ENCODE data around the gene CAMSAP1.
"Not testable (repeated sequence)": the region's sequence is repeated elsewhere in the genome, so short reads cannot be mapped to it uniquely, and the experiment has no call there.

The CAMSAP1 gene

DNA sequence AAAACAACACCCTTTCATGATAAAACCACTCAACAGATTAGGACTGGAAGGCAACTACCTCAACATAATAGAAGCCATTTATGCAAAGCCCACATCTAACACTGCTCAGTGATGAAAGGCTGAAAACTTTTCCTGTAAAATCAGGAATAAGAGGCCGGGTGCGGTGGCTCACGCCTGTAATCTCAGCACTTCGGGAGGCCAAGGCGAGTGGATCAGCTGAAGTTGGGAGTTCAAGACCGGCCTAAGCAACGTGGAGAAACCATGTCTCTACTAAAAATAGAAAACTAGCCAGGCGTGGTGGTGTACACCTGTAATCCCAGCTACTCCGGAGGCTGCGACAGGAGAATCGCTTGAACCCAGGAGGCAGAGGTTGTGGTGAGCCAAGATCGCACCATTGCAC is 8.9 kb upstream of the CAMSAP1 start:
- not testable (repeated sequence) for H3K14ac ChIP-seq (ENCODE audit: low read length); H4K91ac ChIP-seq (ENCODE audit: low read depth, low read length, poor library complexity); H3K4me2 ChIP-seq (ENCODE audit: insufficient read depth, low read length, poor library complexity, severe bottlenecking); H3K4me3 ChIP-seq (ENCODE audit: low read length in 2 of 2); H2BK5ac ChIP-seq (ENCODE audit: low read length); H2AFZ ChIP-seq (ENCODE audit: low read length); H3K4me1 ChIP-seq (ENCODE audit: control insufficient read depth in 2 of 2, insufficient read depth in 1 of 2, low read depth in 1 of 2, low read length in 2 of 2); H3K9ac ChIP-seq (ENCODE audit: low read depth, low read length, poor library complexity); H3K79me1 ChIP-seq (ENCODE audit: low read depth, low read length); H3K23ac ChIP-seq (ENCODE audit: low read depth, low read length, poor library complexity); H3K27ac ChIP-seq (replicated peaks; ENCODE audit: low read length); H4K8ac ChIP-seq (ENCODE audit: low read depth, low read length); H2BK15ac ChIP-seq (ENCODE audit: low read length); H3K27me3 ChIP-seq (ENCODE audit: control insufficient read depth in 3 of 3, insufficient read depth in 3 of 3, low read depth in 1 of 3, low read length in 3 of 3); DNase-seq (ENCODE audit: low spot score); H2BK12ac ChIP-seq (ENCODE audit: low read length); H3K18ac ChIP-seq (ENCODE audit: low read length); H2BK120ac ChIP-seq (ENCODE audit: low read depth, low read length); H3K4ac ChIP-seq (ENCODE audit: low read length); H2AK5ac ChIP-seq (ENCODE audit: low read depth, low read length)
- WGBS, 2 donors (ENCODE audit: extremely low coverage in 2 of 2, insufficient read length in 2 of 2, insufficient replicate concordance in 1 of 2): no CpG with 5 or more reads among the region's 12 CpGs
- peaks cover 49 to 73% of the 10 kb centered on the region in 2 donors for H3K9me3 ChIP-seq (replicated peaks in 1 of 2; ENCODE audit: control insufficient read depth in 2 of 2, insufficient read depth in 1 of 2, low read depth in 1 of 2, low read length in 2 of 2)
- peaks cover 31 to 55% of the 10 kb centered on the region in 2 donors for H3K36me3 ChIP-seq (replicated peaks in 1 of 2; ENCODE audit: control insufficient read depth in 2 of 2, insufficient read depth in 2 of 2, low read length in 2 of 2)

DNA sequence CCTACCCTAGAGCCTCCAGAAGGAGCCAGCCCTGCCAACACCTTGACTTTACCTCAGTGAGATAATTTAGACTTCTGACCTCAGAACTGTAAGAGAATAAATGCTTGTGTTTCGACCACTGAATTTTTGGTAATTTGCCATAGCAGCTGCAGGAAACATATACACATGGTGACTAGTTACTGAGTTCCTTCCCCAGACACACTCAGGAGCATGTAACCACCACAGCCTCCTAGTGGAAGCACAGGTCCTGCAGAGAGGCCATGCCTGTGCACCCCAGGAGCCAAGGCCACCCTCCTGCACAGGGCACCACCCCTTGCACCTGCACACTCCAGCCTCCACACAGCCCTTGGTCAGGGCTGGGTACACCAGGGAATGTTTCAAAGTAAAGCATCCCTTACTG is 7.6 kb upstream of the CAMSAP1 start:
- Histone ChIP-seq H2BK12ac (ENCODE audit: low read length) (no peak overlapping the region), H2BK120ac (ENCODE audit: low read depth, low read length) (no peak overlapping the region), H2AK5ac (ENCODE audit: low read depth, low read length) (no peak overlapping the region), H3K79me1 (ENCODE audit: low read depth, low read length) (no peaks in the 10 kb centered on the region), H2BK15ac (ENCODE audit: low read length) (no peak overlapping the region), H4K91ac (ENCODE audit: low read depth, low read length, poor library complexity) (no peak overlapping the region), H3K18ac (ENCODE audit: low read length) (no peak overlapping the region), H3K23ac (ENCODE audit: low read depth, low read length, poor library complexity) (no peak overlapping the region), H3K9me3 (replicated peaks in 1 of 2; ENCODE audit: control insufficient read depth in 2 of 2, insufficient read depth in 1 of 2, low read depth in 1 of 2, low read length in 2 of 2) (peaks cover 46 to 86% of the 10 kb centered on the region in 2 donors), H3K27ac (replicated peaks; ENCODE audit: low read length) (no peak overlapping the region), H3K27me3 (ENCODE audit: control insufficient read depth in 3 of 3, insufficient read depth in 3 of 3, low read depth in 1 of 3, low read length in 3 of 3) (no peaks in the 10 kb centered on the region), H3K4me3 (ENCODE audit: low read length in 2 of 2) (no peak overlapping the region), H2AFZ (ENCODE audit: low read length) (no peak overlapping the region), H3K4me2 (ENCODE audit: insufficient read depth, low read length, poor library complexity, severe bottlenecking) (no peak overlapping the region), H4K8ac (ENCODE audit: low read depth, low read length) (no peak overlapping the region), H3K4ac (ENCODE audit: low read length) (no peak overlapping the region), H3K36me3 (replicated peaks in 1 of 2; ENCODE audit: control insufficient read depth in 2 of 2, insufficient read depth in 2 of 2, low read length in 2 of 2) (peaks cover 36 to 68% of the 10 kb centered on the region in 2 donors), H2BK5ac (ENCODE audit: low read length) (no peak overlapping the region), H3K14ac (ENCODE audit: low read length) (no peak overlapping the region), H3K9ac (ENCODE audit: low read depth, low read length, poor library complexity) (no peak overlapping the region), H3K4me1 (ENCODE audit: control insufficient read depth in 2 of 2, insufficient read depth in 1 of 2, low read depth in 1 of 2, low read length in 2 of 2) (no peaks in the 10 kb centered on the region)
- no peak for DNase-seq (ENCODE audit: low spot score)
- no CpG with 5 or more reads among the region's 1 CpG for WGBS, 2 donors (ENCODE audit: extremely low coverage in 2 of 2, insufficient read length in 2 of 2, insufficient replicate concordance in 1 of 2)

GRCh38 chr9:135911233-135911632 is 3.9 kb upstream of the CAMSAP1 start:
- not testable (repeated sequence) for H3K79me1 ChIP-seq (ENCODE audit: low read depth, low read length); H2BK120ac ChIP-seq (ENCODE audit: low read depth, low read length); H3K9ac ChIP-seq (ENCODE audit: low read depth, low read length, poor library complexity); DNase-seq (ENCODE audit: low spot score); H2BK12ac ChIP-seq (ENCODE audit: low read length); H3K23ac ChIP-seq (ENCODE audit: low read depth, low read length, poor library complexity); H4K91ac ChIP-seq (ENCODE audit: low read depth, low read length, poor library complexity); H2BK5ac ChIP-seq (ENCODE audit: low read length); H3K27ac ChIP-seq (replicated peaks; ENCODE audit: low read length); H3K4me2 ChIP-seq (ENCODE audit: insufficient read depth, low read length, poor library complexity, severe bottlenecking); H3K18ac ChIP-seq (ENCODE audit: low read length); H3K4me3 ChIP-seq (ENCODE audit: low read length in 2 of 2); H3K14ac ChIP-seq (ENCODE audit: low read length); H3K4me1 ChIP-seq (ENCODE audit: control insufficient read depth in 2 of 2, insufficient read depth in 1 of 2, low read depth in 1 of 2, low read length in 2 of 2); H3K4ac ChIP-seq (ENCODE audit: low read length); H2AFZ ChIP-seq (ENCODE audit: low read length); H3K27me3 ChIP-seq (ENCODE audit: control insufficient read depth in 3 of 3, insufficient read depth in 3 of 3, low read depth in 1 of 3, low read length in 3 of 3); H2AK5ac ChIP-seq (ENCODE audit: low read depth, low read length); H4K8ac ChIP-seq (ENCODE audit: low read depth, low read length); H2BK15ac ChIP-seq (ENCODE audit: low read length)
- Histone ChIP-seq H3K9me3 (replicated peaks in 1 of 2; ENCODE audit: control insufficient read depth in 2 of 2, insufficient read depth in 1 of 2, low read depth in 1 of 2, low read length in 2 of 2) (peaks cover 34 to 61% of the 10 kb centered on the region in 2 donors), H3K36me3 (replicated peaks in 1 of 2; ENCODE audit: control insufficient read depth in 2 of 2, insufficient read depth in 2 of 2, low read length in 2 of 2) (peaks cover 34 to 71% of the 10 kb centered on the region in 2 donors)
- WGBS, 2 donors (ENCODE audit: extremely low coverage in 2 of 2, insufficient read length in 2 of 2, insufficient replicate concordance in 1 of 2): no CpG with 5 or more reads among the region's 9 CpGs

DNA sequence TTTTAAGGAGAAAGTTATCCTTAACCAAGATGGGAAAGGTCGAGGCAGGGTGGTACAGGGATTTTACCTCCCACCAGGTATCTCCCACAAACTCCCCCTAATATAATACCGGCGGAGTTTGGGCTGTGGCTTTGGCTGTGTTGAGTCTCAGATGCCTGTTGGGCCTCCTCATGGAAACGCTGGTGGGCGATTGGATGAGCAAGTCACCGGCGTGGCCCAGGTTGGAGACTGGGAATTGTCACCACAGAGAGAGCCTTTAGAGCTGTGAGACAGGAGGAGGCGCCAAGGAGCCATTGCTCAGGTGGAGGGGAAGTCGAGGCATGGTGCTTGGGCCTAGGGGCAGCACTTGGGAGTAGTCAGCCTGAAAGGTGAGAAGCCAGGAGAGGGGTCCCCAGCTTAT is 3.4 kb upstream of the CAMSAP1 start:
- Histone ChIP-seq H3K4me2 (ENCODE audit: insufficient read depth, low read length, poor library complexity, severe bottlenecking) (no peak overlapping the region), H2BK120ac (ENCODE audit: low read depth, low read length) (no peak overlapping the region), H2AK5ac (ENCODE audit: low read depth, low read length) (no peak overlapping the region), H2BK5ac (ENCODE audit: low read length) (no peak overlapping the region), H2BK15ac (ENCODE audit: low read length) (no peak overlapping the region), H3K4ac (ENCODE audit: low read length) (no peak overlapping the region), H3K36me3 (replicated peaks in 1 of 2; ENCODE audit: control insufficient read depth in 2 of 2, insufficient read depth in 2 of 2, low read length in 2 of 2) (peaks cover 30 to 67% of the 10 kb centered on the region in 2 donors), H3K9ac (ENCODE audit: low read depth, low read length, poor library complexity) (no peak overlapping the region), H3K18ac (ENCODE audit: low read length) (no peak overlapping the region), H2AFZ (ENCODE audit: low read length) (no peak overlapping the region), H2BK12ac (ENCODE audit: low read length) (no peak overlapping the region), H3K27ac (replicated peaks; ENCODE audit: low read length) (no peak overlapping the region), H3K23ac (ENCODE audit: low read depth, low read length, poor library complexity) (no peak overlapping the region), H3K27me3 (ENCODE audit: control insufficient read depth in 3 of 3, insufficient read depth in 3 of 3, low read depth in 1 of 3, low read length in 3 of 3) (no peaks in the 10 kb centered on the region), H3K4me3 (ENCODE audit: low read length in 2 of 2) (no peak overlapping the region), H4K91ac (ENCODE audit: low read depth, low read length, poor library complexity) (no peak overlapping the region), H4K8ac (ENCODE audit: low read depth, low read length) (no peak overlapping the region), H3K79me1 (ENCODE audit: low read depth, low read length) (peaks cover 3% of the 10 kb centered on the region), H3K9me3 (replicated peaks in 1 of 2; ENCODE audit: control insufficient read depth in 2 of 2, insufficient read depth in 1 of 2, low read depth in 1 of 2, low read length in 2 of 2) (peaks cover 30 to 56% of the 10 kb centered on the region in 2 donors), H3K4me1 (ENCODE audit: control insufficient read depth in 2 of 2, insufficient read depth in 1 of 2, low read depth in 1 of 2, low read length in 2 of 2) (peaks cover 3 to 8% of the 10 kb centered on the region in 2 donors), H3K14ac (ENCODE audit: low read length) (no peak overlapping the region)
- no peak for DNase-seq (ENCODE audit: low spot score)
- WGBS, 2 donors (ENCODE audit: extremely low coverage in 2 of 2, insufficient read length in 2 of 2, insufficient replicate concordance in 1 of 2): no CpG with 5 or more reads among the region's 9 CpGs
